Stomach (tissue), 4 donors: Measurements from ENCODE around the gene ARHGAP21.

Experiments used
- EP300 ChIP-seq: sonication (generic); formaldehyde crosslinking; IDR thresholded peaks from one replicate; pipeline ENCODE4 v1.6.1; 2017; ENCODE audit warnings: antibody characterized with exemption
- POLR2A ChIP-seq, 4 donors: fragments of 450-650 bp; IDR thresholded peaks; one replicate each; pipeline ENCODE4 v1.6.1; 2016; ENCODE audit warnings: antibody characterized with exemption in 4 of 4, control low read depth in 2 of 4, mild to moderate bottlenecking in 1 of 4, moderate library complexity in 1 of 4
- POLR2AphosphoS5 ChIP-seq, 3 donors: sonication (generic); formaldehyde crosslinking; IDR thresholded peaks; one replicate each; pipeline ENCODE4 v1.6.1; 2016; ENCODE audit warnings: antibody characterized with exemption in 3 of 3
- TF ChIP-seq, protein P1 (sequence below), 7 experiments: fragments of 450-650 bp in 4 of 7; fragments of 200-600 bp in 3 of 7; sonication (generic) in 3 of 7; IDR thresholded peaks; one replicate each; pipeline ENCODE4 v1.5.1; 2016 to 2019; ENCODE audit warnings: antibody characterized with exemption in 7 of 7, control low read depth in 2 of 7, mild to moderate bottlenecking in 1 of 7

DNA sequence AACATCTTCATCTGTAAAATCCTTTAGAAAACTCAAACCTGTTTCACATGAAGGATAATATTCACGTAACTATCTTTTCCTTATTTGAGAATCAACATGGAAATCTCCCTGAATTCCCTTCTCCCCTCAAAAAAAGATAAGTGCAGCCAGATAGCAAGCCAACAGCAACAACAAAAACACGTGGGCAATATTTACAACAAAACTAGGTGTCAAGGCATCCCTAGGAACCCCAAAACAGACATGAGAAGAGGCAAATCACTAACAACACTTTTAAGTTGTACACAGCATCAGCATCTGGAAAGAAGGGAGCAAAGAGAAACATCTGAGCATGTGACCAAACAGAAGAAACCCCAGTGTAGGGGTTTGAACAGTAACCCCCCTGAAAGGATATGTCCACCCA, 12.2 kb downstream of the ARHGAP21 start:
- TF ChIP-seq, protein P1, sequence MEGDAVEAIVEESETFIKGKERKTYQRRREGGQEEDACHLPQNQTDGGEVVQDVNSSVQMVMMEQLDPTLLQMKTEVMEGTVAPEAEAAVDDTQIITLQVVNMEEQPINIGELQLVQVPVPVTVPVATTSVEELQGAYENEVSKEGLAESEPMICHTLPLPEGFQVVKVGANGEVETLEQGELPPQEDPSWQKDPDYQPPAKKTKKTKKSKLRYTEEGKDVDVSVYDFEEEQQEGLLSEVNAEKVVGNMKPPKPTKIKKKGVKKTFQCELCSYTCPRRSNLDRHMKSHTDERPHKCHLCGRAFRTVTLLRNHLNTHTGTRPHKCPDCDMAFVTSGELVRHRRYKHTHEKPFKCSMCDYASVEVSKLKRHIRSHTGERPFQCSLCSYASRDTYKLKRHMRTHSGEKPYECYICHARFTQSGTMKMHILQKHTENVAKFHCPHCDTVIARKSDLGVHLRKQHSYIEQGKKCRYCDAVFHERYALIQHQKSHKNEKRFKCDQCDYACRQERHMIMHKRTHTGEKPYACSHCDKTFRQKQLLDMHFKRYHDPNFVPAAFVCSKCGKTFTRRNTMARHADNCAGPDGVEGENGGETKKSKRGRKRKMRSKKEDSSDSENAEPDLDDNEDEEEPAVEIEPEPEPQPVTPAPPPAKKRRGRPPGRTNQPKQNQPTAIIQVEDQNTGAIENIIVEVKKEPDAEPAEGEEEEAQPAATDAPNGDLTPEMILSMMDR (IDR thresholded peaks at IDR 0.05), result no peak
- TF ChIP-seq EP300 (no peak), POLR2A (IDR thresholded peaks at IDR 0.05) (no peak), POLR2AphosphoS5 (IDR thresholded peaks at IDR 0.05) (no peak)
